ENCODE measurements around the gene AP3B2.
"Not testable (repeated sequence)": the region's sequence is repeated elsewhere in the genome, so short reads cannot be mapped to it uniquely, and the experiment has no call there.

The AP3B2 gene

DNA sequence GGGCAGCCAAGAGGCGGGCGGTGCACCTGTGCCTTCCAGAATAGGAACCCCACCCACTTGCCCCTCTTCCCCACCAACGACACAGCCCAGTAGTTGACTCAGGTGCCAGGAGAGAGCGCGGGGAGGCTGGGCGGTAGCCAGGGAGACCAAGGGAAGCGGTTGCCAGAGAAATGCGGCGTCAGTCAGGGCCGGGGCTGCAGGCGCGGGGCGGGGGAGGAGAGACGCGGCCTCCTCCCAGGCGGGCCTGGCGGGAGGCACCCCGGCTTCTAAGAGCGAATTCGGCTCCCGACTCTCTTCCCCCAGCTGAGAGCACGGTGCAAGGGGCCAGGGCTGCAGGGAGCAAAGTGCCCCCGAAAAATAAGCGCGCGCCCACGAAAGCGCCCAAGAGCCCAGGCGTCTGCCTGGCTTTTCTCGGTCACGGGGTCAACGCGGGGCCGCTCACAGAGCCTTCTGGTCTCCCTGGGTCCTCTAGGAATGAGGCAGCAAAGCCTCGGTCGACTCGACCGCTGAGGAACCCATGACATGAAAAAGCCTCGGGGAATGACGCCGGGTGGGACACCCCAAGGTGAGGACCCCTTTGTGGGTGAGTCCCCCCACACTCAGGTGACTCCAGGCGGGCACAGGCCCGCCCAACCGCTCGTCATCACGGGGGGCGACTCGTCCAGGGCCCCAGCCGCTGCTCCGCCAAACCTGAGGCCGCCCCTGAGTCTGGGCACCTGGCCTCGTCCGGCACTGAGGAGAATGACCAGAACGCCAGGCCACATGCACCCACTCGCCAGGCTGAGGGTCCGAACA lies 63.2 kb downstream of the AP3B2 start:
- TF ChIP-seq, protein P1, sequence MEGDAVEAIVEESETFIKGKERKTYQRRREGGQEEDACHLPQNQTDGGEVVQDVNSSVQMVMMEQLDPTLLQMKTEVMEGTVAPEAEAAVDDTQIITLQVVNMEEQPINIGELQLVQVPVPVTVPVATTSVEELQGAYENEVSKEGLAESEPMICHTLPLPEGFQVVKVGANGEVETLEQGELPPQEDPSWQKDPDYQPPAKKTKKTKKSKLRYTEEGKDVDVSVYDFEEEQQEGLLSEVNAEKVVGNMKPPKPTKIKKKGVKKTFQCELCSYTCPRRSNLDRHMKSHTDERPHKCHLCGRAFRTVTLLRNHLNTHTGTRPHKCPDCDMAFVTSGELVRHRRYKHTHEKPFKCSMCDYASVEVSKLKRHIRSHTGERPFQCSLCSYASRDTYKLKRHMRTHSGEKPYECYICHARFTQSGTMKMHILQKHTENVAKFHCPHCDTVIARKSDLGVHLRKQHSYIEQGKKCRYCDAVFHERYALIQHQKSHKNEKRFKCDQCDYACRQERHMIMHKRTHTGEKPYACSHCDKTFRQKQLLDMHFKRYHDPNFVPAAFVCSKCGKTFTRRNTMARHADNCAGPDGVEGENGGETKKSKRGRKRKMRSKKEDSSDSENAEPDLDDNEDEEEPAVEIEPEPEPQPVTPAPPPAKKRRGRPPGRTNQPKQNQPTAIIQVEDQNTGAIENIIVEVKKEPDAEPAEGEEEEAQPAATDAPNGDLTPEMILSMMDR (conservative IDR thresholded peaks at IDR 0.05; ENCODE audit: low read depth, low read length), result no peak
- H2AFZ ChIP-seq (ENCODE audit: low read depth), result no peak overlapping the region; the same call in 1 of the 2 replicates
- H4K20me1 ChIP-seq (ENCODE audit: insufficient read depth), result 0 out of 2 replicates have a peak, but pooled peaks cover 3% of the 10 kb centered on the region
- no peaks in the 10 kb centered on the region for H3K36me3 ChIP-seq (ENCODE audit: insufficient read depth)
- no peaks in the 10 kb centered on the region; the same call in 1 of the 2 replicates for H3K27me3 ChIP-seq (ENCODE audit: insufficient read depth, low read depth)
- no peaks in the 10 kb centered on the region for H3K79me2 ChIP-seq (ENCODE audit: insufficient read depth, low read depth)
- H3K9ac ChIP-seq, result no peak overlapping the region
- H3K27ac ChIP-seq, result no peak overlapping the region
- no peak overlapping the region; the same call in 1 of the 2 replicates for H3K4me2 ChIP-seq
- H3K4me1 ChIP-seq (ENCODE audit: low read depth, poor library complexity, severe bottlenecking), result no peaks in the 10 kb centered on the region
- no peak overlapping the region for H3K4me3 ChIP-seq (IDR thresholded peaks at IDR 0.05; ENCODE audit: insufficient read depth, low read depth, low read length)

GRCh38 chr15:82644967-82645852 lies 64.5 kb downstream of the AP3B2 start:
- H4K20me1 ChIP-seq (ENCODE audit: insufficient read depth); H3K4me2 ChIP-seq; H3K27me3 ChIP-seq (ENCODE audit: insufficient read depth, low read depth); H3K79me2 ChIP-seq (ENCODE audit: insufficient read depth, low read depth); H3K36me3 ChIP-seq (ENCODE audit: insufficient read depth); H3K27ac ChIP-seq; H2AFZ ChIP-seq (ENCODE audit: low read depth); H3K4me1 ChIP-seq (ENCODE audit: low read depth, poor library complexity, severe bottlenecking); H3K4me3 ChIP-seq (IDR thresholded peaks at IDR 0.05; ENCODE audit: insufficient read depth, low read depth, low read length); H3K9ac ChIP-seq: not testable (repeated sequence)

- H3K36me3 ChIP-seq (ENCODE audit: insufficient read depth), result no peaks in the 10 kb centered on the region
- H3K4me3 ChIP-seq (IDR thresholded peaks at IDR 0.05; ENCODE audit: insufficient read depth, low read depth, low read length), result no peak overlapping the region
- H2AFZ ChIP-seq (ENCODE audit: low read depth), result no peak overlapping the region
- H3K27ac ChIP-seq, result no peak overlapping the region
- H3K4me1 ChIP-seq (ENCODE audit: low read depth, poor library complexity, severe bottlenecking), result no peaks in the 10 kb centered on the region
- H3K9ac ChIP-seq, result no peak overlapping the region
- TF ChIP-seq, protein P1 (conservative IDR thresholded peaks at IDR 0.05; ENCODE audit: low read depth, low read length), result no peak
- no peaks in the 10 kb centered on the region; the same call in 1 of the 2 replicates for H3K27me3 ChIP-seq (ENCODE audit: insufficient read depth, low read depth)
- H3K4me2 ChIP-seq, result no peak overlapping the region
- no peaks in the 10 kb centered on the region for H3K79me2 ChIP-seq (ENCODE audit: insufficient read depth, low read depth)
- 0 out of 2 replicates have a peak, but pooled peaks cover 3% of the 10 kb centered on the region for H4K20me1 ChIP-seq (ENCODE audit: insufficient read depth)
Measured at GRCh38 chr15:82643992-82644391, 65.7 kb downstream of the AP3B2 start.

- Histone ChIP-seq H3K36me3 (ENCODE audit: insufficient read depth) (no peaks in the 10 kb centered on the region), H3K4me3 (IDR thresholded peaks at IDR 0.05; ENCODE audit: insufficient read depth, low read depth, low read length) (no peak overlapping the region), H3K9ac (no peak overlapping the region), H3K79me2 (ENCODE audit: insufficient read depth, low read depth) (no peaks in the 10 kb centered on the region), H2AFZ (ENCODE audit: low read depth) (no peak overlapping the region), H3K27me3 (ENCODE audit: insufficient read depth, low read depth) (no peaks in the 10 kb centered on the region), H3K27ac (no peak overlapping the region), H3K4me1 (ENCODE audit: low read depth, poor library complexity, severe bottlenecking) (no peaks in the 10 kb centered on the region), H4K20me1 (ENCODE audit: insufficient read depth) (0 out of 2 replicates have a peak, but pooled peaks cover 3% of the 10 kb centered on the region), H3K4me2 (no peak overlapping the region)
- TF ChIP-seq, protein P1 (conservative IDR thresholded peaks at IDR 0.05; ENCODE audit: low read depth, low read length), result no peak
Measured at GRCh38 chr15:82642656-82643055, 67.0 kb downstream of the AP3B2 start.

Measured in KMS-11 (cell line).